Uterus (tissue), 4 donors: Measurements from ENCODE around the gene NOL8. TPM values are rescaled to one million over a fixed set of nuclear protein-coding genes. Genes with fewer than 3 reads are reported as not detected.
A peak's percentile ranks its signal among the peaks of the same experiment; 100 is the strongest.

ENCODE experiments used
- DNase-seq, 2 donors: peaks; one replicate each; pipeline ENCODE4 v3.0.0-alpha.2; 2019 to 2020
- H3K27ac ChIP-seq, 2 donors: fragments of 200-600 bp; sonication (generic); 1 replicate in 1 of 2; 2 replicates in 1 of 2; pipeline ENCODE4 v1.5.1; 2016 to 2018
- H3K27me3 ChIP-seq, 2 donors: fragments of 200-600 bp; sonication (generic); one replicate each; pipeline ENCODE4 v1.5.1; 2018 to 2019; ENCODE audit warnings: control low read depth in 1 of 2
- H3K36me3 ChIP-seq, 2 donors: fragments of 200-600 bp; sonication (generic); one replicate each; pipeline ENCODE4 v1.5.1; 2019; ENCODE audit warnings: control low read depth in 1 of 2
- H3K4me1 ChIP-seq, 2 donors: fragments of 200-600 bp; sonication (generic); one replicate each; pipeline ENCODE4 v1.5.1; 2018 to 2019; ENCODE audit warnings: control low read depth in 1 of 2
- H3K4me3 ChIP-seq, 2 donors: fragments of 200-600 bp; sonication (generic); 1 replicate in 1 of 2; 2 replicates in 1 of 2; pipeline ENCODE4 v1.5.1; 2018 to 2019; ENCODE audit warnings: mild to moderate bottlenecking in 1 of 2
- H3K9me3 ChIP-seq, 2 donors: fragments of 200-600 bp; sonication (generic); one replicate each; pipeline ENCODE4 v1.5.1; 2019; ENCODE audit warnings: control low read depth in 1 of 2
- POLR2A ChIP-seq, 2 donors: fragments of 450-650 bp; IDR thresholded peaks; one replicate each; pipeline ENCODE4 v1.6.1; 2016; ENCODE audit warnings: antibody characterized with exemption in 2 of 2, mild to moderate bottlenecking in 1 of 2, moderate library complexity in 1 of 2
- intact Hi-C: fragments of 100-400 bp; cut with DNase I; formaldehyde crosslinking; loops from one replicate; pipeline ENCODE4 v1.15.1; 2023; ENCODE audit warnings: low total_unique reads
- total RNA-seq, 4 donors: library from RNA; depleted of rRNA in 3 of 4; stranded (reverse); fragments of >200 nt in 3 of 4; gene quantifications; one replicate each; pipeline versions ENCODE4 v1.1.0 to v1.2.4, GENCODE V29; 2014 to 2023
- TF ChIP-seq, protein P1 (sequence below), 4 experiments: fragments of 200-600 bp in 2 of 4; fragments of 450-650 bp in 2 of 4; sonication (generic) in 2 of 4; IDR thresholded peaks; one replicate each; pipeline ENCODE4 v1.5.1; 2016 to 2019; ENCODE audit warnings: antibody characterized with exemption in 4 of 4, mild to moderate bottlenecking in 2 of 4, moderate library complexity in 1 of 4
- donor health status: DM: yes; HTN: yes; CAD: no.

The NOL8 gene
- total RNA-seq, 4 donors from 2014 or later: 16.5 to 48.0 (median 33.0) TPM

GRCh38 chr9:92312887-92313623 is 12.1 kb downstream of the NOL8 start:
- no peaks in the 10 kb centered on the region for H3K4me1 ChIP-seq
- peak overlapping the region in 1 of 2 donors; percentile 10 for H3K27ac ChIP-seq
- H3K27me3 ChIP-seq: no peaks in the 10 kb centered on the region
- H3K4me3 ChIP-seq: no peak overlapping the region
- no peak for DNase-seq
- intact Hi-C loops: no loop called here
- no peak for TF ChIP-seq POLR2A (IDR thresholded peaks at IDR 0.05)
- TF ChIP-seq, protein P1, sequence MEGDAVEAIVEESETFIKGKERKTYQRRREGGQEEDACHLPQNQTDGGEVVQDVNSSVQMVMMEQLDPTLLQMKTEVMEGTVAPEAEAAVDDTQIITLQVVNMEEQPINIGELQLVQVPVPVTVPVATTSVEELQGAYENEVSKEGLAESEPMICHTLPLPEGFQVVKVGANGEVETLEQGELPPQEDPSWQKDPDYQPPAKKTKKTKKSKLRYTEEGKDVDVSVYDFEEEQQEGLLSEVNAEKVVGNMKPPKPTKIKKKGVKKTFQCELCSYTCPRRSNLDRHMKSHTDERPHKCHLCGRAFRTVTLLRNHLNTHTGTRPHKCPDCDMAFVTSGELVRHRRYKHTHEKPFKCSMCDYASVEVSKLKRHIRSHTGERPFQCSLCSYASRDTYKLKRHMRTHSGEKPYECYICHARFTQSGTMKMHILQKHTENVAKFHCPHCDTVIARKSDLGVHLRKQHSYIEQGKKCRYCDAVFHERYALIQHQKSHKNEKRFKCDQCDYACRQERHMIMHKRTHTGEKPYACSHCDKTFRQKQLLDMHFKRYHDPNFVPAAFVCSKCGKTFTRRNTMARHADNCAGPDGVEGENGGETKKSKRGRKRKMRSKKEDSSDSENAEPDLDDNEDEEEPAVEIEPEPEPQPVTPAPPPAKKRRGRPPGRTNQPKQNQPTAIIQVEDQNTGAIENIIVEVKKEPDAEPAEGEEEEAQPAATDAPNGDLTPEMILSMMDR (IDR thresholded peaks at IDR 0.05): no peak
- H3K9me3 ChIP-seq: no peaks in the 10 kb centered on the region
- no peaks in the 10 kb centered on the region for H3K36me3 ChIP-seq

- DNase-seq: no peak
- Histone ChIP-seq H3K27ac (no peak overlapping the region), H3K4me1 (no peaks in the 10 kb centered on the region), H3K9me3 (no peaks in the 10 kb centered on the region), H3K27me3 (no peaks in the 10 kb centered on the region), H3K36me3 (no peaks in the 10 kb centered on the region), H3K4me3 (no peak overlapping the region)
- intact Hi-C loops: no loop called here
- TF ChIP-seq, protein P1 (IDR thresholded peaks at IDR 0.05): no peak
- TF ChIP-seq POLR2A (IDR thresholded peaks at IDR 0.05): no peak
These were observed 14.6 kb downstream of the NOL8 start for GRCh38 chr9:92310562-92310961.

- intact Hi-C loops: no loop called here
- TF ChIP-seq, protein P1 (IDR thresholded peaks at IDR 0.05): no peak
- TF ChIP-seq POLR2A (IDR thresholded peaks at IDR 0.05): no peak
- H3K9me3 ChIP-seq: no peaks in the 10 kb centered on the region
- no peaks in the 10 kb centered on the region for H3K4me1 ChIP-seq
- no peaks in the 10 kb centered on the region for H3K36me3 ChIP-seq
- no peak overlapping the region for H3K27ac ChIP-seq
- no peak for DNase-seq
- no peaks in the 10 kb centered on the region for H3K27me3 ChIP-seq
- no peak overlapping the region for H3K4me3 ChIP-seq
These were observed 16.3 kb downstream of the NOL8 start for GRCh38 chr9:92308893-92309292.

DNA sequence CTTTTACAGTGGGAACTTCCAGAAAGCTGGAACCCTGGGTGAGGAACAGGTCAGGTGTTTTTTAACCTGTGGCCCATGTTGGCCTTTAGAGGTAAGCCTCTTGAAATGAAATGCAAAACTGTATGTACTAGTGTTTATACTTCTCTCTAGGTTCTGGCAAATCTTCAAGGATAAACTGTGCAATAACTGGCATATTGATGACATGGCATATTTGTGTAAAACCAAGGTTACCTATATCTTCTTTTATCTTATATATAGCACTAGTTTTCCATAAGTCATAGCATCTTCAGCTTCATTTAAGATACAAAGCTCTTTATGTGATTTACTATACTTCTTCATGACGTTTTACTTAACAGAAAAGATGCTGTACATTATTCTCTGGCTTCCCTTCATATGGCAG is 24.2 kb downstream of the NOL8 start:
- TF ChIP-seq, protein P1 (IDR thresholded peaks at IDR 0.05): no peak
- no peak for TF ChIP-seq POLR2A (IDR thresholded peaks at IDR 0.05)
- H3K36me3 ChIP-seq: no peaks in the 10 kb centered on the region
- no peaks in the 10 kb centered on the region for H3K9me3 ChIP-seq
- H3K27me3 ChIP-seq: no peaks in the 10 kb centered on the region
- H3K4me3 ChIP-seq: no peak overlapping the region
- DNase-seq: no peak
- intact Hi-C loops: no loop called here
- H3K4me1 ChIP-seq: no peaks in the 10 kb centered on the region
- H3K27ac ChIP-seq: no peak overlapping the region

GRCh38 chr9:92299116-92299515 is 26.0 kb downstream of the NOL8 start:
- TF ChIP-seq, protein P1 (IDR thresholded peaks at IDR 0.05): no peak
- TF ChIP-seq POLR2A (IDR thresholded peaks at IDR 0.05): no peak
- Histone ChIP-seq H3K4me3 (no peak overlapping the region), H3K27ac (no peak overlapping the region), H3K9me3 (no peaks in the 10 kb centered on the region), H3K4me1 (no peaks in the 10 kb centered on the region), H3K36me3 (no peaks in the 10 kb centered on the region), H3K27me3 (no peaks in the 10 kb centered on the region)
- intact Hi-C loops: no loop called here
- no peak for DNase-seq
